Coronary artery (tissue), 2 donors: ENCODE data around the gene TBL1XR1.
A peak's percentile ranks its signal among the peaks of the same experiment; 100 is the strongest.

Experiments
- DNase-seq: peaks from one replicate; pipeline ENCODE4 v3.0.0-alpha.2; 2017; ENCODE audit warnings: low spot score
- H3K27ac ChIP-seq, 2 donors: fragments of 200-600 bp; sonication (generic); one replicate each; pipeline ENCODE4 v1.5.1; 2016 to 2019
- H3K4me3 ChIP-seq: fragments of 200-600 bp; sonication (generic); 2 replicates; pipeline ENCODE4 v1.5.1; 2016; ENCODE audit warnings: mild to moderate bottlenecking, moderate library complexity
- TF ChIP-seq, protein P1 (sequence below): fragments of 200-600 bp; sonication (generic); IDR thresholded peaks from one replicate; pipeline ENCODE4 v1.5.1; 2019; ENCODE audit warnings: antibody characterized with exemption

The TBL1XR1 gene

DNA sequence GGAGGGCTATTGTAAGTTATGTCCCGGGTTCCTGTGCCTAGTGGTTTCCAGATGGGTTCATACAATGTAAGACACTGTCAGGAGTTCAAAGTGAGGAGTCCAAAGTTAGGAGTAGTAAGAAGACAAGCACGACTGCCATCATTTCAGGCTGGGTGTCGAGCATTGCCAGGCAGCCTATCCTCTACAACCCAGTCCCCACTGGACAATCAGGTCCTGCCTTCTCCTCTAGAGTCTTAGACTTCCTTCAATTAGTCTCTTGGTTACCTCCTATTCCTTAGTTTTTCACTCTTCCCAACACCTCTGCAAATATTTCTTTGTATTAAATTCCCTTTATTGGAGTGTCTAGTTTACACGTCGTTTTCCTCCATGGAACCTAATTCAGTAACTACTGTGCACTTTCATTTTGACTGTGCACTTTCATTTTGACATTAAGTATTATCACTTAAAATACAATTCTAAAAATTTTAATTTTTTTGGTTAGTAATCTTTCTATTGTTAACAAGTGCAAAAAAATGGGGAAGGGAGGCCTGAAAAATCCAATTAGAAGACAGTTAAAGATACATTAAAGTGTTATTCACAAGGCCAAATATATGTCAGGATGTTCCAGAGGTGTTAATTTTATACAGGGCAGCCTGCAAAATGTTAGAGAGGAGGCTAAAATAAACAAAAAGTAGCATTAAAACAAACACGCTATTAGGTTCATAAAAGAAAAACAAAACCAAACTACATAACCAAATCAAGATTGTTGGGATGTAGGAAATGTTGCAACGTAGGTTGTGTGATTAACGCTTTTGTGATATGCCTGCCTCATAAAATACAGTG lies 155.3 kb downstream of the TBL1XR1 start:
- TF ChIP-seq, protein P1, sequence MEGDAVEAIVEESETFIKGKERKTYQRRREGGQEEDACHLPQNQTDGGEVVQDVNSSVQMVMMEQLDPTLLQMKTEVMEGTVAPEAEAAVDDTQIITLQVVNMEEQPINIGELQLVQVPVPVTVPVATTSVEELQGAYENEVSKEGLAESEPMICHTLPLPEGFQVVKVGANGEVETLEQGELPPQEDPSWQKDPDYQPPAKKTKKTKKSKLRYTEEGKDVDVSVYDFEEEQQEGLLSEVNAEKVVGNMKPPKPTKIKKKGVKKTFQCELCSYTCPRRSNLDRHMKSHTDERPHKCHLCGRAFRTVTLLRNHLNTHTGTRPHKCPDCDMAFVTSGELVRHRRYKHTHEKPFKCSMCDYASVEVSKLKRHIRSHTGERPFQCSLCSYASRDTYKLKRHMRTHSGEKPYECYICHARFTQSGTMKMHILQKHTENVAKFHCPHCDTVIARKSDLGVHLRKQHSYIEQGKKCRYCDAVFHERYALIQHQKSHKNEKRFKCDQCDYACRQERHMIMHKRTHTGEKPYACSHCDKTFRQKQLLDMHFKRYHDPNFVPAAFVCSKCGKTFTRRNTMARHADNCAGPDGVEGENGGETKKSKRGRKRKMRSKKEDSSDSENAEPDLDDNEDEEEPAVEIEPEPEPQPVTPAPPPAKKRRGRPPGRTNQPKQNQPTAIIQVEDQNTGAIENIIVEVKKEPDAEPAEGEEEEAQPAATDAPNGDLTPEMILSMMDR, result no peak
- Histone ChIP-seq H3K4me3 (peak overlapping the region; percentile 18), H3K27ac (peak overlapping the region in 1 of 2 donors; percentile 58)
- DNase-seq, result no peak

DNA sequence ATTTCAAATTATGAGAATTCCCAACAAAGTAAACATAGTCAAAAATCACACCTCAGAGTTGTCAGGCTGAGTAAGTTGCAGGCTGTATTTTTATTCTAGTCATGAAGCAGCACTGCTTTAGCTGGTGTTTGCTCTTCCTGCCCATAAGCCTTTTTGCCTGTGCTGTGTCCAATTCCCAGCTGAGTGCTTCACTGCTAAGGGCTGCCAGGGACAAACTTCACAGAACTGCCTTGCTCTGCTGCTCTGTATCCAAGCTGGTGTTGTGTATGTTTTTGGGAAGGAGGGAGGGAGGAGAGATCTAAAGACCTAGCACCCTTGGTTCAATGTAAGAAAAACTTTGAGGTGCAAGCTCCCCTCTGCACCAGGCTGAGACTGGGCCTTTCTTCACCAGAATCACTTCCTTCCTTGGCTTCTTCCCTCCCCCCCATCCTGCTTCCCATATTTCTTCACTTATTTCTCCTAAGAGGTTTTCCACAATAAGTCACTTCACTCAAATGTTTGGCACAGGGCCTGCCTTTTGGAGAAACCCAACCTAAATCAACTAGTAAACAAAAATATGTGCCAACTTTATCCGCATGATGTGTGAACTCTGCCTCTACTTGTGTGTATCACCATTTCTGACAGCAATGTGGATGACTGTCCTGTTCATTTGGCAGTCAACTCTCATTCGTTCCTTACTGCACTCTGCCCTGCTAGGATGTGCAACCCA lies 156.1 kb downstream of the TBL1XR1 start:
- TF ChIP-seq, protein P1, result no peak
- DNase-seq, result peak; percentile 71
- peak overlapping the region; percentile 21 to 58 for H3K27ac ChIP-seq
- peak overlapping the region; percentile 18 for H3K4me3 ChIP-seq

DNA sequence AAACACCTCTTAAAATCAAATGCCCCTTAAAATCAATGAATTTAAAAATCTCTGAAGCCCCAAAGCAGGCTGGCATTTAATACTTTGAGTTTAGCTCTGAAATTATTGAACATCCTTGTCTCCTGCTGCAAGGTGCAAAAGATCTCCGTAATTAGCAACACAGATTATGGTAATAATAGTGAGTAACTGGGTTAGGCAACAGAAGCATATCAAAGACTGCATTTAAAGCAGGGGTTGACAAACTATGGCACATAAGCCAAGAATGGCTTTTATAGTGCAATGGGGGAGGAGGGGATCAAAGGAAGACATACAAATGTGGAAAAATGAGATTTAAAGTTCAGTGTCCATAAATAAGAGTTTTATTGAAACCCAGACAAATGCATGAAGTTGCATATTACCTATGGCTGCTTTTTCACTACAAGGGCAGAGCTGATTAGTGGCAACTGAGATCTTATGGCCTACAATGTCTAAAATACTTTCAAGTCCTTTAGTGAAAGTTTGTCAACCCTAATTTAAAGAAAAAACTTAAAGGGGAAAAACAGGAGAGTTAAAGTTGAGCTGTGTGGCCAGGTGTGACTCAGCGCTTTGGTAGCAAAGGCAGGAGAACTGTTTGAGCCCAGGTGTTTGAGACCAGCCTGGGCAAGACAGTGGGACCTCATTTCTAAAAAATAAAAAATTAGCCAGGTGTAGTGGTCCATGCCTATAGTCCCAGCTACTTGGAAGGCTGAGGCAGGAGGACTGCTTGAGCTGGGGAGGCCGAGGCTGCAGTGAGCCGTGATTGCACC lies 157.6 kb downstream of the TBL1XR1 start:
- TF ChIP-seq, protein P1, result no peak
- no peak overlapping the region for H3K27ac ChIP-seq
- DNase-seq, result no peak

DNA sequence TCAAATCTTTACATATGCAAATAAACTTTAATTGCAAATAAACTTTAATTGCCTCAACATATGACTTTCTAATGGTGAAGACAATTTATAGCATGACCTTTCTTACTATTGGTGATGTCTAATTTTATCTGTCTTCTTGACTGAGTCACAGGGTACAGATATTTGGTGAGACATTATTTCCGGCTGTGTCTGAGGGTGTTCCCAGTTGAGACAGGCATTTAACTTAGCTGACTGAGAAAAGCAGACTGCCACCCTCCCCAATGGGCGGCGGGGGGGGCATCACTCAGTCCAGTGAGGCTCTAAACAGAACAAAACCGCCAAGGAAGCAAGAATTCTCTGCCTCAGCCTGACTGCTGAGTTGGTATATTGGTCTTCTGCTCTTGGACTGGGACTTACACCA lies 160.0 kb downstream of the TBL1XR1 start:
- Histone ChIP-seq H3K27ac (peak overlapping the region in 1 of 2 donors; percentile 61), H3K4me3 (no peak overlapping the region)
- no peak for DNase-seq
- TF ChIP-seq, protein P1, result no peak

More for the DNA sequence above, 157.6 kb downstream of the TBL1XR1 start:
- no peak overlapping the region for H3K4me3 ChIP-seq

DNA sequence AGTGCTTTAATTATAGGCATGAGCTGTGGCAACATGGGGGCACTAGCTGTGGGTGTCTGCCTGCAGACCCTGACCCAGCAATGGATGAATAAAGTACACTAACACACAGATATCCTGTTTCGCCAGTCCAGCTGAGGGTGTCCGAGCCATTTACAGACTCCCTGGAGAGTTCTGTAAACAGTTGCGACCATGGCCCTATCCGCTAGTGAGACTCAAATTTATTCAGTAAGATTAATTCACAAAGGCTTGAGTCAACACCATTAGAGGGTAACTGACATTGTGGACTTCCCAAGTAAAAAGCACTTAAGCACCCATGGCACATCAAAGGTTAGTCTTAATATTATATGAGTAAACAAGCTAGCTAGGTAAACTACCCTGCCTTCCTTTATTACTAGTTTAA lies 161.6 kb downstream of the TBL1XR1 start:
- TF ChIP-seq, protein P1, result no peak
- no peak overlapping the region for H3K4me3 ChIP-seq
- DNase-seq, result no peak
- no peak overlapping the region for H3K27ac ChIP-seq

DNA sequence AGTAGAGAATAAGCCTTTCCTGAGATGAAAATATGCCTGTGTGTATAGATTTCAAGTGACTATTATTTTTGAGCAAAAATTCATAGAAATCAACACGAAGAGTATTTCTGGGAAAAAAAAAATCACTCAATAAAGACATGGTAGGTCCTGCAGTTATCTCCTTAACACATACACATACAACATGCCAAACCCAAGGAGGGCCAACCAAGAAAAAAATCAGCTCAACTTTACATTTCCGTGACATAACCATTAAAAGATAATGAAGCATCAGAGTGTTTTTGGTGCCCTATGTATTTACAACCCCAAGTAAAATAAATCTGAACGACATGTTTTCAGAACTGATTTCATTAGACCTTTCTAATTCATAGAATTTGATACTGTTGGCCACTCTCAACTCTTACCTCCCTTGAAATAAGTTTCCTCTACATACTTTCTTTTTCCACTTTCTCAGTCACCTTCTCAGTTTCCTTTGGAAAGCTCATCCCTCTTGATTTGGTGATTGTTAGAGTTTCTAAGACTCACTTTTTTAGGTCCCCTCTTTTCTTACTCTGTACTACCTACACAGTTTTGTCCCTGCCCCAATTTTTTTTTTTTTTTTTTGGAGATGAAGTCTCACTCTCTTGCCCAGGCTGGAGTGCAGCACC lies 162.3 kb downstream of the TBL1XR1 start:
- TF ChIP-seq, protein P1, result no peak
- no peak overlapping the region for H3K27ac ChIP-seq
- DNase-seq, result no peak
- H3K4me3 ChIP-seq, result no peak overlapping the region
